PC-9 (cell line): ENCODE data around the gene PLD2. TPM values are rescaled to one million over a fixed set of nuclear protein-coding genes. Genes with fewer than 3 reads are reported as not detected.

Experiments
- BruUV-seq: library from RNA; stranded (reverse); fragments of 400-500 nt; replicated peaks from 2 replicates; lab custom pipeline; 2021; lab: Mats Ljungman, UMichigan
- CTCF ChIA-PET: fragments of 300-600 bp; sonication (Branson Sonifier 250); formaldehyde crosslinking; loops from one replicate; lab custom pipeline; 2022; ENCODE audit warnings: antibody characterized with exemption; lab: Charles Lee
- POLR2A ChIA-PET: fragments of 300-600 bp; sonication (Branson Sonifier 250); formaldehyde crosslinking; loops from one replicate; lab custom pipeline; 2022; ENCODE audit warnings: antibody characterized with exemption; ENCODE audit not compliant: unreplicated experiment; lab: Charles Lee
- DNase-seq, 2 experiments: peaks; one replicate each; pipeline versions ENCODE4 v3.0.0 to v3.0.0-alpha.2; 2015 to 2022; ENCODE audit warnings: mixed read lengths in 1 of 2
- H2AFZ ChIP-seq: fragments of 200-600 bp; sonication (generic); 2 replicates; pipeline ENCODE4 v1.8.1; 2017; ENCODE audit warnings: antibody characterized with exemption
- H3F3A ChIP-seq: fragments of 200-600 bp; sonication (generic); 2 replicates; pipeline ENCODE4 v1.8.1; 2017; ENCODE audit warnings: antibody characterized with exemption, mild to moderate bottlenecking, low read depth; ENCODE audit not compliant: insufficient read depth
- H3K27ac ChIP-seq: fragments of 200-600 bp; sonication (generic); 2 replicates; pipeline ENCODE4 v1.6.1; 2016; ENCODE audit warnings: mixed run types
- H3K27me3 ChIP-seq: fragments of 200-600 bp; sonication (generic); 2 replicates; pipeline ENCODE4 v1.6.1; 2016; ENCODE audit warnings: low read depth, mixed run types; ENCODE audit not compliant: insufficient read depth
- H3K36me3 ChIP-seq: fragments of 200-600 bp; sonication (generic); 2 replicates; pipeline ENCODE4 v1.6.1; 2016; ENCODE audit warnings: low read depth, mixed run types
- H3K4me1 ChIP-seq: fragments of 200-600 bp; sonication (generic); replicated peaks from 2 replicates; pipeline ENCODE4 v1.6.1; 2016; ENCODE audit warnings: mixed run types; ENCODE audit not compliant: insufficient read depth
- H3K4me2 ChIP-seq: fragments of 200-600 bp; sonication (generic); 2 replicates; pipeline ENCODE4 v1.6.1; 2017; ENCODE audit warnings: mixed run types
- H3K4me3 ChIP-seq: fragments of 200-600 bp; sonication (generic); 2 replicates; pipeline ENCODE4 v1.6.1; 2016; ENCODE audit warnings: mixed run types
- H3K79me2 ChIP-seq: fragments of 200-600 bp; sonication (generic); 2 replicates; pipeline ENCODE4 v1.6.1; 2017; ENCODE audit warnings: low read depth, mixed run types
- H3K9me2 ChIP-seq: fragments of 200-600 bp; sonication (generic); 2 replicates; pipeline ENCODE4 v1.8.1; 2017; ENCODE audit warnings: mild to moderate bottlenecking; ENCODE audit not compliant: insufficient read depth
- H3K9me3 ChIP-seq: fragments of 200-600 bp; sonication (generic); 2 replicates; pipeline ENCODE4 v1.8.1; 2016; ENCODE audit warnings: low read depth; ENCODE audit not compliant: insufficient read depth
- H4K20me1 ChIP-seq: fragments of 200-600 bp; sonication (generic); 2 replicates; pipeline ENCODE4 v1.8.1; 2017; ENCODE audit not compliant: insufficient read depth
- EZH2 ChIP-seq: fragments of 200-600 bp; sonication (generic); IDR thresholded peaks from 2 replicates; pipeline ENCODE4 v1.8.0; 2017; ENCODE audit warnings: antibody characterized with exemption, low read depth
- intact Hi-C: fragments of 100-400 bp; cut with micrococcal nuclease; formaldehyde crosslinking; loops from one replicate; pipeline ENCODE4 v1.10.0; 2022; ENCODE audit not compliant: unreplicated experiment
- total RNA-seq: library from RNA; stranded (reverse); gene quantifications from 2 replicates; pipeline ENCODE4 v1.2.3, GENCODE V29; 2021
- TF ChIP-seq, protein P1 (sequence below): fragments of 200-600 bp; sonication (generic); conservative IDR thresholded peaks from 2 replicates; pipeline ENCODE4 v1.6.1; 2017; ENCODE audit warnings: mixed run types, antibody characterized with exemption, mild to moderate bottlenecking, moderate library complexity

Gene PLD2
- total RNA-seq, 1 experiment from 2014 or later: 95.5 TPM

- Histone ChIP-seq H3K4me2 (peak overlapping the region; percentile 66), H3K79me2 (no peaks in the 10 kb centered on the region), H3K4me3 (peak overlapping the region; percentile 68), H3K4me1 (peaks cover 32% of the 10 kb centered on the region), H3K9me2 (no peaks in the 10 kb centered on the region), H3K36me3 (0 out of 2 replicates have a peak, but pooled peaks cover 9% of the 10 kb centered on the region), H3K27ac (no peak overlapping the region), H2AFZ (peak overlapping the region; percentile 77), H3K9me3 (no peaks in the 10 kb centered on the region), H3F3A (peaks cover 25% of the 10 kb centered on the region), H4K20me1 (no peaks in the 10 kb centered on the region), H3K27me3 (no peaks in the 10 kb centered on the region)
- peak in 1 of 2 experiments; percentile 46 for DNase-seq
- ChIA-PET CTCF (interaction anchor here (1.1 to 1.6 kb wide), 2 partner anchors 17 to 96 kb away, joined by 3 to 18 read pairs; partner anchors contain the start of genes ARRB2 and GLTPD2), POLR2A (interaction anchor here (0.6 to 0.8 kb wide), 4 partner anchors 16 to 96 kb away, joined by 3 to 4 read pairs (median 3); partner anchors contain the start of gene ARRB2)
- BruUV-seq: TSS peak; percentile 48
- intact Hi-C loops: loop anchor here (5.0 kb wide), 1 partner anchor 76 kb away; no protein-coding TSS in a partner anchor
- TF ChIP-seq, protein P1, sequence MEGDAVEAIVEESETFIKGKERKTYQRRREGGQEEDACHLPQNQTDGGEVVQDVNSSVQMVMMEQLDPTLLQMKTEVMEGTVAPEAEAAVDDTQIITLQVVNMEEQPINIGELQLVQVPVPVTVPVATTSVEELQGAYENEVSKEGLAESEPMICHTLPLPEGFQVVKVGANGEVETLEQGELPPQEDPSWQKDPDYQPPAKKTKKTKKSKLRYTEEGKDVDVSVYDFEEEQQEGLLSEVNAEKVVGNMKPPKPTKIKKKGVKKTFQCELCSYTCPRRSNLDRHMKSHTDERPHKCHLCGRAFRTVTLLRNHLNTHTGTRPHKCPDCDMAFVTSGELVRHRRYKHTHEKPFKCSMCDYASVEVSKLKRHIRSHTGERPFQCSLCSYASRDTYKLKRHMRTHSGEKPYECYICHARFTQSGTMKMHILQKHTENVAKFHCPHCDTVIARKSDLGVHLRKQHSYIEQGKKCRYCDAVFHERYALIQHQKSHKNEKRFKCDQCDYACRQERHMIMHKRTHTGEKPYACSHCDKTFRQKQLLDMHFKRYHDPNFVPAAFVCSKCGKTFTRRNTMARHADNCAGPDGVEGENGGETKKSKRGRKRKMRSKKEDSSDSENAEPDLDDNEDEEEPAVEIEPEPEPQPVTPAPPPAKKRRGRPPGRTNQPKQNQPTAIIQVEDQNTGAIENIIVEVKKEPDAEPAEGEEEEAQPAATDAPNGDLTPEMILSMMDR: no peak
- no peak for TF ChIP-seq EZH2
Measured at GRCh38 chr17:4806456-4806776, 536 bp upstream of the PLD2 start.

- peak overlapping the region; percentile 68 for H3K4me3 ChIP-seq
- no peaks in the 10 kb centered on the region for H4K20me1 ChIP-seq
- H2AFZ ChIP-seq: peak overlapping the region; percentile 77
- H3K27me3 ChIP-seq: no peaks in the 10 kb centered on the region
- CTCF ChIA-PET: interaction anchor here (0.7 to 1.6 kb wide), 2 partner anchors 18 to 21 kb away, joined by 3 to 18 read pairs; partner anchors contain the start of gene GLTPD2
- no TSS peak for BruUV-seq
- H3F3A ChIP-seq: peaks cover 32% of the 10 kb centered on the region
- H3K79me2 ChIP-seq: no peaks in the 10 kb centered on the region
- no peak for DNase-seq
- intact Hi-C loops: loop anchor here (5.0 kb wide), 1 partner anchor 75 kb away; no protein-coding TSS in a partner anchor
- TF ChIP-seq, protein P1: no peak
- no peak for TF ChIP-seq EZH2
- H3K4me2 ChIP-seq: peak overlapping the region; percentile 83
- POLR2A ChIA-PET: interaction anchor here (0.6 to 1.1 kb wide), 5 partner anchors 17 to 86 kb away, joined by 3 to 12 read pairs (median 4); no protein-coding TSS in a partner anchor
- no peak overlapping the region for H3K27ac ChIP-seq
- H3K9me2 ChIP-seq: no peaks in the 10 kb centered on the region
- peaks cover 38% of the 10 kb centered on the region for H3K4me1 ChIP-seq
- H3K36me3 ChIP-seq: 0 out of 2 replicates have a peak, but pooled peaks cover 9% of the 10 kb centered on the region
- H3K9me3 ChIP-seq: no peaks in the 10 kb centered on the region
Measured at GRCh38 chr17:4807605-4808377, 839 bp downstream of the PLD2 start.

- H3K79me2 ChIP-seq: no peaks in the 10 kb centered on the region
- H3K27ac ChIP-seq: no peak overlapping the region
- peak overlapping the region; percentile 83 for H3K4me2 ChIP-seq
- no peaks in the 10 kb centered on the region for H3K27me3 ChIP-seq
- intact Hi-C loops: loop anchor here (5.0 kb wide), 1 partner anchor 74 kb away; no protein-coding TSS in a partner anchor
- peaks cover 32% of the 10 kb centered on the region for H3F3A ChIP-seq
- no peak overlapping the region for H3K4me3 ChIP-seq
- ChIA-PET CTCF (interaction anchor here (0.6 to 0.7 kb wide), 2 partner anchors 22 to 87 kb away, joined by 3 read pairs; no protein-coding TSS in a partner anchor), POLR2A (interaction anchor here (0.6 to 1.1 kb wide), 3 partner anchors 18 to 87 kb away, joined by 3 to 12 read pairs (median 4); no protein-coding TSS in a partner anchor)
- no peaks in the 10 kb centered on the region for H4K20me1 ChIP-seq
- BruUV-seq: TSS peak; percentile 38
- H2AFZ ChIP-seq: no peak overlapping the region
- 0 out of 2 replicates have a peak, but pooled peaks cover 9% of the 10 kb centered on the region for H3K36me3 ChIP-seq
- H3K9me2 ChIP-seq: no peaks in the 10 kb centered on the region
- no peaks in the 10 kb centered on the region for H3K9me3 ChIP-seq
- H3K4me1 ChIP-seq: peaks cover 38% of the 10 kb centered on the region
- peak in 1 of 2 experiments; percentile 19 for DNase-seq
- TF ChIP-seq EZH2: no peak
- TF ChIP-seq, protein P1: no peak
Measured at GRCh38 chr17:4808378-4808767, 1.4 kb downstream of the PLD2 start.
